Fibroblast of the conjunctiva (primary cell): ENCODE data around the gene TENM4.

Source experiments
- DNase-seq: peaks from one replicate; pipeline ENCODE4 v3.0.0-alpha.2; 2010; ENCODE audit warnings: low read depth

TENM4 gene

GRCh38 chr11:78744949-78745348 is 695.9 kb downstream of the TENM4 start:
- DNase-seq: no peak

GRCh38 chr11:78744202-78744601 is 696.6 kb downstream of the TENM4 start:
- DNase-seq: no peak

GRCh38 chr11:78742430-78742829 is 698.4 kb downstream of the TENM4 start:
- DNase-seq: no peak

- no peak for DNase-seq
Observed at GRCh38 chr11:78741741-78742140, 699.1 kb downstream of the TENM4 start.

- DNase-seq: no peak
Observed at GRCh38 chr11:78740199-78741071, 700.4 kb downstream of the TENM4 start.

- DNase-seq: no peak
Observed at GRCh38 chr11:78737891-78738290, 702.9 kb downstream of the TENM4 start.

- DNase-seq: no peak
Observed at GRCh38 chr11:78737301-78737700, 703.5 kb downstream of the TENM4 start.

GRCh38 chr11:78735711-78736110 is 705.1 kb downstream of the TENM4 start:
- DNase-seq: no peak

- no peak for DNase-seq
Observed at GRCh38 chr11:78733031-78733430, 707.8 kb downstream of the TENM4 start.

GRCh38 chr11:78732246-78732645 is 708.6 kb downstream of the TENM4 start:
- no peak for DNase-seq

- no peak for DNase-seq
Observed at GRCh38 chr11:78731027-78731426, 709.8 kb downstream of the TENM4 start.

- DNase-seq: no peak
Observed at GRCh38 chr11:78730267-78730824, 710.5 kb downstream of the TENM4 start.

- DNase-seq: no peak
Observed at GRCh38 chr11:78727816-78728215, 713.0 kb downstream of the TENM4 start.

- no peak for DNase-seq
Observed at GRCh38 chr11:78725200-78725599, 715.6 kb downstream of the TENM4 start.

GRCh38 chr11:78722786-78723185 is 718.0 kb downstream of the TENM4 start:
- no peak for DNase-seq

GRCh38 chr11:78720281-78720989 is 720.4 kb downstream of the TENM4 start:
- no peak for DNase-seq

GRCh38 chr11:78717041-78717440 is 723.8 kb downstream of the TENM4 start:
- DNase-seq: no peak

- peak; percentile 5 for DNase-seq
Observed at GRCh38 chr11:78715639-78716311, 725.1 kb downstream of the TENM4 start.

- no peak for DNase-seq
Observed at GRCh38 chr11:78714539-78714938, 726.3 kb downstream of the TENM4 start.

- DNase-seq: no peak
Observed at GRCh38 chr11:78711735-78712134, 729.1 kb downstream of the TENM4 start.

- no peak for DNase-seq
Observed at GRCh38 chr11:78710417-78710816, 730.4 kb downstream of the TENM4 start.

GRCh38 chr11:78708388-78708787 is 732.4 kb downstream of the TENM4 start:
- DNase-seq: no peak
